Thyroid gland (tissue), 4 donors: ENCODE measurements around the gene MAPK8.

Experiments used
- POLR2A ChIP-seq, 2 donors: fragments of 450-650 bp; IDR thresholded peaks; one replicate each; pipeline ENCODE4 v1.6.1; 2017; ENCODE audit warnings: antibody characterized with exemption in 2 of 2, mild to moderate bottlenecking in 2 of 2, moderate library complexity in 1 of 2
- TF ChIP-seq, protein P1 (sequence below), 6 experiments: fragments of 200-600 bp in 3 of 6; fragments of 450-650 bp in 3 of 6; sonication (generic) in 3 of 6; IDR thresholded peaks; one replicate each; pipeline ENCODE4 v1.5.1; 2016 to 2019; ENCODE audit warnings: antibody characterized with exemption in 6 of 6, mild to moderate bottlenecking in 2 of 6, inconsistent platforms in 1 of 6, moderate library complexity in 1 of 6

- TF ChIP-seq, protein P1, sequence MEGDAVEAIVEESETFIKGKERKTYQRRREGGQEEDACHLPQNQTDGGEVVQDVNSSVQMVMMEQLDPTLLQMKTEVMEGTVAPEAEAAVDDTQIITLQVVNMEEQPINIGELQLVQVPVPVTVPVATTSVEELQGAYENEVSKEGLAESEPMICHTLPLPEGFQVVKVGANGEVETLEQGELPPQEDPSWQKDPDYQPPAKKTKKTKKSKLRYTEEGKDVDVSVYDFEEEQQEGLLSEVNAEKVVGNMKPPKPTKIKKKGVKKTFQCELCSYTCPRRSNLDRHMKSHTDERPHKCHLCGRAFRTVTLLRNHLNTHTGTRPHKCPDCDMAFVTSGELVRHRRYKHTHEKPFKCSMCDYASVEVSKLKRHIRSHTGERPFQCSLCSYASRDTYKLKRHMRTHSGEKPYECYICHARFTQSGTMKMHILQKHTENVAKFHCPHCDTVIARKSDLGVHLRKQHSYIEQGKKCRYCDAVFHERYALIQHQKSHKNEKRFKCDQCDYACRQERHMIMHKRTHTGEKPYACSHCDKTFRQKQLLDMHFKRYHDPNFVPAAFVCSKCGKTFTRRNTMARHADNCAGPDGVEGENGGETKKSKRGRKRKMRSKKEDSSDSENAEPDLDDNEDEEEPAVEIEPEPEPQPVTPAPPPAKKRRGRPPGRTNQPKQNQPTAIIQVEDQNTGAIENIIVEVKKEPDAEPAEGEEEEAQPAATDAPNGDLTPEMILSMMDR (IDR thresholded peaks at IDR 0.05), result no peak
- peak in 1 of 2 donors; percentile 30 for TF ChIP-seq POLR2A (IDR thresholded peaks at IDR 0.05)
These were observed 59.8 kb downstream of the MAPK8 start for GRCh38 chr10:48366261-48366660.
